NCI-H146 (cell line): ENCODE measurements around the gene CLCA2.

Source experiments
- DNase-seq: peaks from one replicate; lab custom pipeline; 2025; lab: John Stamatoyannopoulos, UW

The CLCA2 gene, protein sequence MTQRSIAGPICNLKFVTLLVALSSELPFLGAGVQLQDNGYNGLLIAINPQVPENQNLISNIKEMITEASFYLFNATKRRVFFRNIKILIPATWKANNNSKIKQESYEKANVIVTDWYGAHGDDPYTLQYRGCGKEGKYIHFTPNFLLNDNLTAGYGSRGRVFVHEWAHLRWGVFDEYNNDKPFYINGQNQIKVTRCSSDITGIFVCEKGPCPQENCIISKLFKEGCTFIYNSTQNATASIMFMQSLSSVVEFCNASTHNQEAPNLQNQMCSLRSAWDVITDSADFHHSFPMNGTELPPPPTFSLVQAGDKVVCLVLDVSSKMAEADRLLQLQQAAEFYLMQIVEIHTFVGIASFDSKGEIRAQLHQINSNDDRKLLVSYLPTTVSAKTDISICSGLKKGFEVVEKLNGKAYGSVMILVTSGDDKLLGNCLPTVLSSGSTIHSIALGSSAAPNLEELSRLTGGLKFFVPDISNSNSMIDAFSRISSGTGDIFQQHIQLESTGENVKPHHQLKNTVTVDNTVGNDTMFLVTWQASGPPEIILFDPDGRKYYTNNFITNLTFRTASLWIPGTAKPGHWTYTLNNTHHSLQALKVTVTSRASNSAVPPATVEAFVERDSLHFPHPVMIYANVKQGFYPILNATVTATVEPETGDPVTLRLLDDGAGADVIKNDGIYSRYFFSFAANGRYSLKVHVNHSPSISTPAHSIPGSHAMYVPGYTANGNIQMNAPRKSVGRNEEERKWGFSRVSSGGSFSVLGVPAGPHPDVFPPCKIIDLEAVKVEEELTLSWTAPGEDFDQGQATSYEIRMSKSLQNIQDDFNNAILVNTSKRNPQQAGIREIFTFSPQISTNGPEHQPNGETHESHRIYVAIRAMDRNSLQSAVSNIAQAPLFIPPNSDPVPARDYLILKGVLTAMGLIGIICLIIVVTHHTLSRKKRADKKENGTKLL

GRCh38 chr1:86423873-86424272 lies at the start of gene CLCA2:
Gene CLCA2, plus strand, starts transcription at chr1:86424171. Its CDS starts 77 bp downstream, at chr1:86424248.
- DNase-seq: no peak

DNA sequence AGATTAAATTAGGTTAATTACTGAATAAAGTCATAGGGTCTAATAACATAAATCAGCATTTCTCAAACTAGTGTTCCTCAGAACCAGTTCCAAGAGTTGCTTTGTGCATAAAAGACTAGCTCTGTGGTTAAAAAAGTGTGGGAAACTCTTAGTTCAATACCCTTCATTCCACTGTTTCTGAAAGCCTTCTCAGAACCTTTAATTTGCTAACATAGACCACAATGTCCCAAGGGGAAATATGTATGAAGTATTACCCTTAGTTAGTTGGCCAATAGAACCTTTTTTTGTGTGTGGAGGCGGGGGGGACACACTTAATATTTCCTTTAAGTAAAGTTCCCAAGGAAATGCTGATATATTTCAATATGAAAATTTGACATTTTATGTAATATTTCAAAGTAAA lies 48.3 kb upstream of the CLCA2 start:
- no peak for DNase-seq

DNA sequence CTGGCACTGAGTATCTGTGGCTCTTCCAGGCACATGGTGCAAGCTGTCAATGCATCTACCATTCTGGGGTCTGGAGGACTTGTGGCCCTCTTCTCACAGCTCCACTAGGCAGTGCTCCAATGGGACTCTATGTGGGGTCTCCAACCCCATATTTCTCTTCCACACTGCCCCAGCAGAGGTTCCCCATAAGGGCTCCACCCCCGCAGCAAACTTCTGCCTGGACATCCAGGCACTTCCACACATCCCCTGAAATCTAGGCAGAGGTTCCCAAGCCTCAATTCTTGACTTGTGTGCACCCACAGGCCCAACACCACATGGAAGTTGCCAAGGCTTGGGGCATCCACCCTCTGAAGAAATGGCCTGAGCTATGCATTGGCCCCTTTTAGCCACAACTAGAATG lies 46.6 kb upstream of the CLCA2 start:
- no peak for DNase-seq

GRCh38 chr1:86378813-86379212 lies 45.2 kb upstream of the CLCA2 start:
- DNase-seq: no peak

DNA sequence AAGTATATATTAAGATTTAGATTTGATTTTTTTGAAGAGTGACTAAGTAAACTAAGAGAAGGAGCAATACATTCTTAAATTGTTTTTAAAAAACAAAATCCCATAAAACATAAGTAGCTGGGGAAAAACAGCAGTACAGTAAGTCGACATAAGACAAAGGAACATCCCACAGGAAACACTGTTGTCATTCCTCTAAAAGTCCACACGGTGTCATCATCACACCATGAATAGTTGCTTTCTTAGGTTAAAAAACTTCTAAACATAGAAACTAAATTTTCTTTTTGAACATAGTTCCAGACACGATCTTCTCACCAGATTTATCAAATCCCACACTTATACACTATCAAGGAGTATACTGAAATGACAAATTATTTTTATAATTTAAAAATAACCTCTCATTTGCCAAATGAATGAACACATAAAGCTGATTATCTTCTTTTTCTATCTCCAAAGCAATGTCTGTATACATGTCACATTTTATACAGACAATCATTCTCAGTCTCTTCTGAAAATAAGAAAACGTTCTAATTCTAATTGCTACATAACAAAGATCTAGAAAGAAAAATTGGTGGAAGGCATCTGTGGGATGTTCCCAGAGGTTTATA lies 43.6 kb upstream of the CLCA2 start:
- DNase-seq: peak; percentile 45

DNA sequence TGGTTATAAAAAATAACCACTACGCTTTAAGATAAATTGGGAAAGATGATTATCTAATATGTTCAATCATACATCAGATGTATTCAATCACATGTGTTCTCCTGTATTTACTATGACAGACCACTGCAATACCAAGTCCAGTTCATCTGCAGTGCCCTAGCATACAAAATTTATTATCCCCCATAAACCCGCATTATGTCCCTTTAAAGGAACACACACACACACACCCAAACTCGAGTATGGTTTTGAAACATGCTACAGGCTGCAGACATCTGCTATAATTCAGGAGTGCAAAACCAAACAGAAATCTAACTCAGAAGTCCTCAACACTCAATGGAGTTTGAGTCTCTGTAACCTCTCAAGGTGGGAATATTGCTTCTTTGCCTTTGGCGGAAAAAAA lies 42.7 kb upstream of the CLCA2 start:
- DNase-seq: no peak

- no peak for DNase-seq
Measured at GRCh38 chr1:86382878-86383277, 41.1 kb upstream of the CLCA2 start.

DNA sequence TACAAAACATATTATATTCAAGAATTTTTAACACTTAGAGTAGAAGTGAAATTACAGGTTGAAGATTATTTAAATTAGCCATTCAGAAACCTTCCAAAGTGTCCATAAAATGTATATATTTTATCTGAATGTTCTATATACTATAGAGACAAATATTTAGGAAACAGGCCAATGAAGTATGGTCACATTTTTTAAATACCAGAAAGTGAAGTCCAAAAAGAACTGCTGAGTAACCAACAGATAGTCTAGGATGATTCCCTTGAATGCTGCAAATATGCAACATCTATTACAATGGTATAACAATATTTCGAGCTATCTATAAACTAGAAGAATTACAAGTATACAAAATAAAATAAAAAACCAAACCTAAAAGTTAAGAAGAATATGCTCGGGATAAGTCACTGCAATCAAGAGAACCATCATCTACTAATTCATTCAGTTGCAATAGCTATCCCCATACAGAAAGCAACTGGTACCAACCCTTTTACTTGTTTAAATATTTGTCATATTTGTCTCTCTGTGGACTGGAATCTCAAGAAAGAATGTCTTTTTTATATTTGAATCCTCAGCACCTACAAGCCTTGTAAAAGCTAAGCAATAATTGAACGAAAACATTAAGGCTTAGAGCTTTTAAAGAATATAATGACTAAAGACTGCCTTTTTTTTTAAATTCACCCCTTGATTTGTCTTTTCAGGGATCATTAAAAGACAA lies 35.9 kb upstream of the CLCA2 start:
- no peak for DNase-seq

DNA sequence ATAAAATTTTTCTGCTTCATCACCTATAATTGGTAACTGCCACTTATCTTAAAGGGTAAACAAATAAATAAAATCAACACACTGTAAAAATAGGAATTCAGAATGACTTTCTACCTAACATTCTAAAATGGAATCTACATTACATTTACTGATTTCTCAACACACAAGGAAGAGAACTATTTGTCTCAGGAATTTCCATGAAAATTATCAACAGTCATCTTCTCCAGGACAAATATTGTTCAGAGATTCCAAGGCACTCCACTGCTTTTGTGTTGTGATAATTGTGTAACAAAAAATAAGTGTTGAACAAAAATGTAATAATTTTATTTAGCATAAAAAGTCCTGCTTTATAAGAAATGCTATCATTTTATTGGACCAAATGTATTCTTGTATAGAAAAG lies 35.2 kb upstream of the CLCA2 start:
- DNase-seq: no peak

DNA sequence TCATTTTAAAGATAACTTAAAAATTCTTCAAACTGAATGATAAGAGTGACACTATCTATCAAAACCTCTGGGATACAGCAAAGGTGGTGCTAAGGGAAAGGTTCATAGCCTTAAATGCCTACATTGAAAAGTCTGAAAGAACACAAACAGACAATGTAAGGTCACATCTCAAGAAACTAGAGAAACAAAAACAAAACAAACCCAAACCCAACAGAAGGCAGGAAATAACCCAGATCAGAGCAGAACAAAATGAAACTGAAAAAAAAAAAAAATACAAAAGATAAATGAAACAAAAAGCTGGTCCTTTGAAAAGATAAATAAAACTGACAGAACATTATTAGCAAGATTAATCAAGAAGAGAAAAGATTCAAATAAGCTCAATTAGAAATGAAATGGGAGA lies 34.7 kb upstream of the CLCA2 start:
- no peak for DNase-seq

DNA sequence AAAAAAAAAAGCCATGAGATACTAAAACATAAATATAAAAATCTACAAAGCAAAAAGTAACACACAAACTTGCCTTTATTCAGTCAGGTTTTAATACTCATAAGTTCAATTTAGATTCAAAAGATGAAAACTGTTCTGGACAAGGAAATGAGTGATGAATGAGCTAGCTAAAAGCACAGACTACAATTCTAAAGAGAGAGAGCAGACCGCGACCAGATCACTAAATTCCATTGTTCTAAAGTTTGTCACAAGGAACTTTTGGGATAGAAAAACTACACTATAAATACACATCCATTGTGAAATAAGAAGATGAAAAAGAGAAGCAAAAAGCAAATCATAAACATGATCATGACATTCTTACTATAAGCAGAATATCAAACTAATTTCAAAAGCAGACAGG lies 29.6 kb upstream of the CLCA2 start:
- no peak for DNase-seq

GRCh38 chr1:86395751-86396497 lies 28.0 kb upstream of the CLCA2 start, which contains the start of gene ODF2L:
Gene ODF2L, minus strand, starts transcription at chr1:86396323. Its CDS starts 9,296 bp downstream, at chr1:86387027.
- peak; percentile 85 for DNase-seq

DNA sequence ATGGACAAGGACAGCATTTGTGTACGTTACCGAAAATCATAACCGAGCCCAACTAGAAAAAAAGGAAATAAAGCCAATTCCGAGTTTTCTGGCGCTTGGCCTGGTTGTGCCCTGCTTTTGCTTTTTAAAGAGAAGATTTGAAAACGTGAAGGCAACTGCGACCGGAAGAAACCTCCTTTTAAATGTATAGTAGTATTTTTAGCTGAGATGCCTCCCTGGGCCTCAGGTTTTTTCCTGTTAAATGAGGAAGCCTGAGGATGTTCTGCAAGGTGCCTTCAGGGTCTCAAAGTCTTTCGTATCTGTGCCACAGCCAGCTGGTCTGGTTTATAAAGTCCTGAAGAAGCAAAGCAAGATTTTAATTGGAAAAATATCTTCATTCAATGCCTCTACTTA lies 27.5 kb upstream of the CLCA2 start:
- DNase-seq: no peak

- peak; percentile 5 for DNase-seq
Measured at GRCh38 chr1:86409416-86410021, 14.5 kb upstream of the CLCA2 start.

- DNase-seq: no peak
Measured at GRCh38 chr1:86410879-86411278, 13.1 kb upstream of the CLCA2 start.

DNA sequence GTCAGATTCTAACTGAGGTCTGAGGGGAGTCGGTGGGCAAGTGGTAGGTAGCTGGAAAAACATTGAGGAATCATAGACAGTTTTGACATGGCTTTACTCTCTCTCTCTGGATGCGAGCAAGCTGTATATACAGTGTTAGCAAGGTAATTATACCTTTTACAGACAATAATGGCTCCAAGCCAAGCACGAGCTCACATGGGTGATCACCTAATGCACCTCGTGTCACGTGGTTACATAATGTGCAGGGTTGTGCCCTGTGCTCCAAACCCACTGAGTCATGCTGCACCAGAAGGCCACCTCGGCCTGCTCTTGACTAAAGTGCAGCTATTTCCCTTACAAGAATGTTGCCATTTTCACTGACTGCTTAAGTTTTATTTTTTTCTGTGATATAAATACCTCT lies 7.6 kb upstream of the CLCA2 start:
- peak; percentile 46 for DNase-seq

DNA sequence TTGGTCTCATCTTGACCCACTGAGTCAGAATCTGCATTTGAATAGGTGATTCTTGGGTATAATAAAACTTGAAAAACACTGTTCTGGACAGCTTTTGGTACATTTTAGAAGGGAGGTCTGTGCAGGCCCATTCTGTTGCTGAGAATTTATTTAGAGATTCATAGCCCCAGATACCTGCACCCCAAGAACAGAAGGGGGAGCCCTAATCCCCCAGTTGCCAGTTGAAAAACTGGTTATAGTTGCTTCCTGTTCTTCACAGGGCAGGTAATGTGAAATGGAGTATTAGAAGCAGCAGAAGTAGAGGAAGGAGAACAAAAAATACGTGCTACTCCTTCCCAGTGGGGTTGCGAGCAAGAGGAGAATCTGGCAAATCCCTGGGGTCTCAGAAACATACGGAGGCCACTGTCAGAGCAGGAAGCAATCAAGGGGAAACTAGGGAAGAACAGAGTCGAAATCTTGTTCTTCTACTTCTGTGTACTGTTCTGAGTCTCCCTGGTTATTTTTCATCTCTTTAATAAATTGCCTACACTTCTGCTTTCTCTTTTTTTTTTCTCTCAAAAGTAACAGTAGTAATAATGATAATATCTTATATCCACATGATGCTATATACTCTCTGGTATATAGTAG lies 4.6 kb upstream of the CLCA2 start:
- DNase-seq: no peak

GRCh38 chr1:86421601-86422280 lies 2.2 kb upstream of the CLCA2 start:
- no peak for DNase-seq

DNA sequence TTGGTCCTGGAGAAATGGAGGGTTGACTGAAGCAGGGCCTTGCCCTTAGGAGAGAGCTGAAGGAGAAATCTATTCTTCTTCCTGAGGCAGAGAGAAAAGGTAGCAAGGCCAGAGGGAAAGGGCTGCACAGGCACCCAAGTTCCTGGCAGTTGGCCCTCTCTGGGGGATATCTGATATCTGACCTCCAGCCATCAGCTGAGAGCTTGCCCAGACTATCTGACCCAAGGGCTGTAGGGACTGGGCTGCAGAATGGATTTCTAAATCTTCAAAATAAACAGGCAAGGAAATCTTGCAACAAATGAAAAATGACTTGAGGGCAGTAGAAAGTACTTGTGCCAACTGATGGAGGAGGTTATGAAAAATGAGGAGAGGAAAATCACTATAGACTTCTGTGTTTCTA lies 498 bp upstream of the CLCA2 start:
- DNase-seq: no peak
